H1 (cell line): ENCODE measurements around the gene NMNAT3.

Experiments
- CREB1 ChIP-seq: IDR thresholded peaks from 2 replicates; pipeline ENCODE4 v1.6.1; 2012; ENCODE audit warnings: inconsistent platforms
- EP300 ChIP-seq, 2 experiments: IDR thresholded peaks; 1 replicate in 1 of 2; 2 replicates in 1 of 2; pipeline ENCODE4 v1.6.1; 2011 to 2012; ENCODE audit warnings: low read depth in 2 of 2, low read length in 2 of 2, mild to moderate bottlenecking in 2 of 2, borderline replicate concordance in 1 of 2, inconsistent platforms in 1 of 2, moderate library complexity in 1 of 2
- FOSL1 ChIP-seq: IDR thresholded peaks from 2 replicates; pipeline ENCODE4 v1.6.1; 2011; ENCODE audit warnings: mild to moderate bottlenecking, low read depth, low read length, moderate library complexity; ENCODE audit not compliant: insufficient read depth
- MAFK ChIP-seq: IDR thresholded peaks from 2 replicates; pipeline ENCODE4 v1.6.1; 2012; ENCODE audit warnings: low read depth, mild to moderate bottlenecking, improper control_type of control experiment, low read length
- NRF1 ChIP-seq: IDR thresholded peaks from 2 replicates; pipeline ENCODE4 v1.6.1; 2011; ENCODE audit warnings: mild to moderate bottlenecking, low read depth, low read length, improper control_type of control experiment
- POLR2A ChIP-seq, 2 experiments: IDR thresholded peaks; 1 replicate in 1 of 2; 2 replicates in 1 of 2; pipeline ENCODE4 v1.6.1; 2011; ENCODE audit warnings: low read depth in 2 of 2, low read length in 2 of 2, mild to moderate bottlenecking in 2 of 2; ENCODE audit errors: control extremely low read depth in 1 of 2
- POLR2AphosphoS5 ChIP-seq: IDR thresholded peaks from 2 replicates; pipeline ENCODE4 v1.6.1; 2011; ENCODE audit warnings: low read depth, low read length
- SP1 ChIP-seq: IDR thresholded peaks from 2 replicates; pipeline ENCODE4 v1.6.1; 2011; ENCODE audit warnings: low read depth, low read length
- TAF7 ChIP-seq: optimal IDR thresholded peaks from 2 replicates; pipeline ENCODE3; 2011; ENCODE audit warnings: low read depth, mild to moderate bottlenecking, inconsistent platforms, low read length, moderate library complexity, borderline replicate concordance
- TEAD4 ChIP-seq: IDR thresholded peaks from 2 replicates; pipeline ENCODE4 v1.6.1; 2012; ENCODE audit warnings: low read depth, low read length, inconsistent platforms, mixed read lengths
- YY1 ChIP-seq: IDR thresholded peaks from 2 replicates; pipeline ENCODE4 v1.6.1; 2011; ENCODE audit warnings: low read depth, mild to moderate bottlenecking, low read length
- ZNF274 ChIP-seq: IDR thresholded peaks from 2 replicates; pipeline ENCODE4 v1.7.0; 2012; ENCODE audit warnings: low read length, borderline replicate concordance; ENCODE audit errors: extremely low read depth
- TF ChIP-seq, protein P1 (sequence below), 3 experiments: IDR thresholded peaks; 1 replicate in 2 of 3; 2 replicates in 1 of 3; pipeline versions ENCODE4 v1.5.1 to v1.6.1; 2011; ENCODE audit warnings: low read length in 3 of 3, mild to moderate bottlenecking in 3 of 3, inconsistent platforms in 2 of 3, low read depth in 1 of 3, moderate library complexity in 1 of 3; ENCODE audit not compliant: insufficient read depth in 1 of 3; ENCODE audit errors: control extremely low read depth in 1 of 3
- TF ChIP-seq, protein P2 (sequence below): IDR thresholded peaks from 2 replicates; pipeline ENCODE4 v1.6.1; 2012; ENCODE audit warnings: inconsistent platforms

DNA sequence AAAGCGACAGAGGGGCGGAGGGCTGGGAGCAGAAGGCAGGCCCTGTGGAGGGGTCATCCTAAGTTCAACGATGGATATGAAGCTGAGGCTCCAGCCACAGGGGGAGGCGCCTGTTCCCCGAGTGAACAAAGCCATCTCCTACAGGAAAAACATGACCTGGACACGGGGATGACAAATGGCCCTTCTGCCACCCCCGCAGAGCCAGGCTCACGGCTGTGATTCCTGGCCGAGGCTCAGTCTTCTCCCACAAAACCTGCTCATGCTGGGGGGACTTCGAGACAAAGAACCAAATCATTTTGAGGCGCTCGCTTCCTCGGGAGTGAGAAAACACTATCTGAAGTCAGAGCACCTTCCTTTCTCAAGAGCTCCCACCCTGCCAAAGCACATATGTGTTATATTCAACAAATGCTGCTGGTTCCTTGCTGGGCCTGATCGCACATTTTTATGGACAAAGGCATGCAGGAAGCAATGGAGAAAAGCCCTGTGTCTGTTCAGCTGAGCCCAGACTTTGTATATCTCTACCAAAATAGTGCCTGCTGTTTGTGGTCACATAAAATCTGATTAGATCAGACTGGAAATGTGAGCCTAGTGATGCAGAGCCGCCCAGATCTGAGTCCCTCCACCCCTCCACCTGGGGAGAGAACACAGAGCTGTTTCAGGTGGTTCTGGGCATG is 143.9 kb downstream of the NMNAT3 start:
- TF ChIP-seq, protein P1, sequence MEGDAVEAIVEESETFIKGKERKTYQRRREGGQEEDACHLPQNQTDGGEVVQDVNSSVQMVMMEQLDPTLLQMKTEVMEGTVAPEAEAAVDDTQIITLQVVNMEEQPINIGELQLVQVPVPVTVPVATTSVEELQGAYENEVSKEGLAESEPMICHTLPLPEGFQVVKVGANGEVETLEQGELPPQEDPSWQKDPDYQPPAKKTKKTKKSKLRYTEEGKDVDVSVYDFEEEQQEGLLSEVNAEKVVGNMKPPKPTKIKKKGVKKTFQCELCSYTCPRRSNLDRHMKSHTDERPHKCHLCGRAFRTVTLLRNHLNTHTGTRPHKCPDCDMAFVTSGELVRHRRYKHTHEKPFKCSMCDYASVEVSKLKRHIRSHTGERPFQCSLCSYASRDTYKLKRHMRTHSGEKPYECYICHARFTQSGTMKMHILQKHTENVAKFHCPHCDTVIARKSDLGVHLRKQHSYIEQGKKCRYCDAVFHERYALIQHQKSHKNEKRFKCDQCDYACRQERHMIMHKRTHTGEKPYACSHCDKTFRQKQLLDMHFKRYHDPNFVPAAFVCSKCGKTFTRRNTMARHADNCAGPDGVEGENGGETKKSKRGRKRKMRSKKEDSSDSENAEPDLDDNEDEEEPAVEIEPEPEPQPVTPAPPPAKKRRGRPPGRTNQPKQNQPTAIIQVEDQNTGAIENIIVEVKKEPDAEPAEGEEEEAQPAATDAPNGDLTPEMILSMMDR (IDR thresholded peaks at IDR 0.05; ENCODE audit: control extremely low read depth in 1 of 3, insufficient read depth in 1 of 3, low read depth in 1 of 3, low read length in 3 of 3) = no peak
- TF ChIP-seq POLR2AphosphoS5 (no peak), POLR2A (IDR thresholded peaks at IDR 0.05; ENCODE audit: control extremely low read depth in 1 of 2, low read depth in 2 of 2, low read length in 2 of 2) (no peak), NRF1 (no peak), FOSL1 (no peak), MAFK (no peak), YY1 (no peak), EP300 (IDR thresholded peaks at IDR 0.05; ENCODE audit: borderline replicate concordance in 1 of 2, low read depth in 2 of 2, low read length in 2 of 2) (no peak), TAF7 (no peak), ZNF274 (no peak), SP1 (no peak), CREB1 (no peak), TEAD4 (no peak)
- TF ChIP-seq, protein P2, sequence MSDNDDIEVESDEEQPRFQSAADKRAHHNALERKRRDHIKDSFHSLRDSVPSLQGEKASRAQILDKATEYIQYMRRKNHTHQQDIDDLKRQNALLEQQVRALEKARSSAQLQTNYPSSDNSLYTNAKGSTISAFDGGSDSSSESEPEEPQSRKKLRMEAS = no peak
